ENCODE measurements around the gene WIPI1. TPM values are rescaled to one million over a fixed set of nuclear protein-coding genes. Genes with fewer than 3 reads are reported as not detected.

WIPI1 gene
- total RNA-seq, 1 donor from 2014 or later = 98.0 TPM

DNA sequence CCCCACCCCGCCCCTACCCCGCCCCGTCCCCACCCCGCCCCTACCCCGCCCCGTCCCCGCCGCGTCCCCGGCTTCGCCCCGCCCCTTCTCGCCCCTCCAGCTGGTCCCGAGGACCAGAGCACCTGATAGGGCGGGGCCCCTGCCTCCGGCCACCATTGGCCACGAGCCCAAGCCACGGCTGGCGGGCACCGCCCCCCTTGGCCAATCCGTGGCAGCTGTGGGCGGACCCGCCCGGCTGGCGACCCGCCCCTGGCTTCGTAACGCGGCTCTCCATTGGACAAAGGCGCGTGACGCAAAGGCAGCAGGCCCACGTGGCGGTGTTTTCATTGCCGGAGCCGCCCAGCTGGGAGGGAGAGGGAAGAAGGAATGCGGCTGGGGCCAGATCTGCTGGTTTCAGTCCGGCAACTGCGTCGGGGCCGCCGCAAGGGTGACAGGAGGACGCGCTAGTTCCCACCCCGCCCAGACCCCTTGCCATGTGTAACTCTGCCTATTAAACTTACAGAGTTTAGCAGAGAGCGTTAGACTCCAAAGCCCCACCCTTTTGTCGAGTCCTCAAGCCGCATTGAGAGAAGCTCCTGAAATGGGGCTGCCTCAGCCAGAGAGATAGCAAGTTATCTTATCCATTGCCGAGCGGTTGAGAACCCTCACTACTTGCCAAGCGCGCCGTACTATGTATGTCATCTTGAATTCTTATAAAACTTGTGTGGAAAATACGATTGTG, 403 bp upstream of the WIPI1 start:
- DNase-seq (ENCODE audit: low spot score) = peak; percentile 99
- H3K4me1 Mint-ChIP-seq (ENCODE audit: unreplicated experiment) = peaks cover 40% of the 10 kb centered on the region
- H3K4me3 Mint-ChIP-seq (ENCODE audit: unreplicated experiment) = peak overlapping the region; percentile 74
- TF ChIP-seq CTCF (IDR thresholded peaks at IDR 0.05; ENCODE audit: unreplicated experiment) = no peak
- peak overlapping the region; percentile 68 for H3K27ac Mint-ChIP-seq (ENCODE audit: unreplicated experiment)
- peaks cover 8% of the 10 kb centered on the region for H3K27me3 Mint-ChIP-seq (ENCODE audit: unreplicated experiment)
- H3K9me3 Mint-ChIP-seq (ENCODE audit: unreplicated experiment) = no peaks in the 10 kb centered on the region
- no peaks in the 10 kb centered on the region for H3K36me3 Mint-ChIP-seq (ENCODE audit: low read depth, unreplicated experiment)

- H3K27me3 Mint-ChIP-seq (ENCODE audit: unreplicated experiment) = peaks cover 8% of the 10 kb centered on the region
- H3K9me3 Mint-ChIP-seq (ENCODE audit: unreplicated experiment) = no peaks in the 10 kb centered on the region
- H3K4me1 Mint-ChIP-seq (ENCODE audit: unreplicated experiment) = peaks cover 37% of the 10 kb centered on the region
- H3K36me3 Mint-ChIP-seq (ENCODE audit: low read depth, unreplicated experiment) = no peaks in the 10 kb centered on the region
- peak overlapping the region; percentile 93 for H3K27ac Mint-ChIP-seq (ENCODE audit: unreplicated experiment)
- peak overlapping the region; percentile 99 for H3K4me3 Mint-ChIP-seq (ENCODE audit: unreplicated experiment)
- peak; percentile 63 for DNase-seq (ENCODE audit: low spot score)
- no peak for TF ChIP-seq CTCF (IDR thresholded peaks at IDR 0.05; ENCODE audit: unreplicated experiment)
Observed at GRCh38 chr17:68456339-68457167, 743 bp downstream of the WIPI1 start.

- Mint-ChIP-seq H3K4me1 (ENCODE audit: unreplicated experiment) (peaks cover 31% of the 10 kb centered on the region), H3K36me3 (ENCODE audit: low read depth, unreplicated experiment) (no peaks in the 10 kb centered on the region), H3K27ac (ENCODE audit: unreplicated experiment) (peak overlapping the region; percentile 93), H3K27me3 (ENCODE audit: unreplicated experiment) (peaks cover 8% of the 10 kb centered on the region), H3K4me3 (ENCODE audit: unreplicated experiment) (peak overlapping the region; percentile 99), H3K9me3 (ENCODE audit: unreplicated experiment) (no peaks in the 10 kb centered on the region)
- DNase-seq (ENCODE audit: low spot score) = no peak
- TF ChIP-seq CTCF (IDR thresholded peaks at IDR 0.05; ENCODE audit: unreplicated experiment) = no peak
Observed at GRCh38 chr17:68455901-68456338, 1.4 kb downstream of the WIPI1 start.

- H3K36me3 Mint-ChIP-seq (ENCODE audit: low read depth, unreplicated experiment) = peaks cover 14% of the 10 kb centered on the region
- H3K4me1 Mint-ChIP-seq (ENCODE audit: unreplicated experiment) = peaks cover 27% of the 10 kb centered on the region
- no peak overlapping the region for H3K4me3 Mint-ChIP-seq (ENCODE audit: unreplicated experiment)
- H3K9me3 Mint-ChIP-seq (ENCODE audit: unreplicated experiment) = no peaks in the 10 kb centered on the region
- H3K27ac Mint-ChIP-seq (ENCODE audit: unreplicated experiment) = no peak overlapping the region
- no peak for TF ChIP-seq CTCF (IDR thresholded peaks at IDR 0.05; ENCODE audit: unreplicated experiment)
- DNase-seq (ENCODE audit: low spot score) = no peak
- peaks cover 8% of the 10 kb centered on the region for H3K27me3 Mint-ChIP-seq (ENCODE audit: unreplicated experiment)
Observed at GRCh38 chr17:68453991-68454665, 3.2 kb downstream of the WIPI1 start.
